ENCODE results near the gene ZNF827. TPM values are rescaled to one million over a fixed set of nuclear protein-coding genes. Genes with fewer than 3 reads are reported as not detected.
"Not testable (repeated sequence)": the region's sequence is repeated elsewhere in the genome, so short reads cannot be mapped to it uniquely, and the experiment has no call there.

ZNF827 gene
- total RNA-seq, 1 experiment from 2014 or later, result 9.2 TPM

DNA sequence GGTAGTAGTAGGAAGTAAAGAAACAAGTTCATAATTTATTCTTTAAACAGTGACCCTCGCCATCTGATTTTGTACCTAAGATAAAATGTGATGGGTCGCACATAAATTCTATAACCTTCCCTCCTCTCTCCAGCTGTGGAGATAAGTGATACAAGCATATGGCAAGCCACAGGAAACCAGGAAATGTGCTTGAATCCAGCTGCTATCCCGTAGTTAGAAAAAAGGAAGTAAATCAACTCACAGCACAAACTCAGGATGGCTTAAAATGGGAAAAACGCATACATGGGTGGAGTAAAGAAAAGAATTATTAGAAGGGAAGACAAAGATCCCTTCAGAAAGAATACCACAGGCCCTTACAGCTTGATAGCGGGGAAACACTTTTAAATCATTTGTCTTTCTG is 78.2 kb downstream of the ZNF827 start:
- no peak overlapping the region for H3K27ac ChIP-seq
- H3K4me1 ChIP-seq (replicated peaks), result no peaks in the 10 kb centered on the region
- DNase-seq (ENCODE audit: low read depth in 1 of 2, low spot score in 2 of 2), result no peak
- peaks cover 43% of the 10 kb centered on the region for H3K36me3 ChIP-seq
- no peak overlapping the region for H3K4me3 ChIP-seq
- H3K9me3 ChIP-seq (replicated peaks), result no peaks in the 10 kb centered on the region; the same call in 1 of the 2 replicates
- H3K27me3 ChIP-seq (replicated peaks), result no peaks in the 10 kb centered on the region

DNA sequence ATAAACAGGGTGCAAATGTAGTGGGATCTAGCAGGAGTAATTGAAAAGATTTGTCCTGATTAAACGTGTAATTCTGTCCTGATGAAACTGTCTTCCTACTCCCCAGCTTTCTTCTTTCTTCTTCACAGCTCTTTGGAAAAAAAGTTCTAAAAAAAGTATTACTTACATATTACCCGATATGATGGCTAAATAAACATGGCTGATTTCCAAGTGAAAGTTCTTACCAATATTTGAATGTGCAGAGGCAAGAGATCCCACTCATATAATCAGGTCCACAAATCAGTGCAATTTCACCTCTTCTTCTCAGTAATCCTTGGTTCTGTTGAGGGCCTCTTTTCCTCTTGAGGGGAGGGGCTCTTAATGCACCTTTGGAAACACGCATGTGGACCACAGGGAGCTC is 78.7 kb downstream of the ZNF827 start:
- Histone ChIP-seq H3K36me3 (peaks cover 43% of the 10 kb centered on the region), H3K27me3 (replicated peaks) (no peaks in the 10 kb centered on the region), H3K4me3 (no peak overlapping the region), H3K27ac (no peak overlapping the region), H3K9me3 (replicated peaks) (no peaks in the 10 kb centered on the region; the same call in 1 of the 2 replicates), H3K4me1 (replicated peaks) (no peaks in the 10 kb centered on the region)
- DNase-seq (ENCODE audit: low read depth in 1 of 2, low spot score in 2 of 2), result no peak

DNA sequence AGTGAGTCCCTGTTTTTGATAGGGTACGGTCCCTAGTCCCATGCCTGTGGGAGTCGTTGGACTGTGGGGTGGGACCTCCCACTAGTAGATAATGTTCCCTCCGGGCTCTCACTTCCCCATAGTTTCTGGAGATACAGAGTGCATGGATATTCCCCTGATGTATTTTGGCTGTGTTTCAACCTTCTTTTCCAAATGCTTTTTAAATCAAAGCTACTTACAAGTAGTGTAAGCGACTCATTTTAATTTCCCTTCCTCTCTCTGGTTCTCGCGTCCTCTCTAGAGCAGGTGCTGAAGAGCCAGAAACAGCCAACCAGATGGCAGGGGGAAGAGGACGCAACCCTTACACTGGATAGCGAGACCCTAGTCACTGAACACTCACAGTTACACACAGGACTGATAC is 79.2 kb downstream of the ZNF827 start:
- DNase-seq (ENCODE audit: low read depth in 1 of 2, low spot score in 2 of 2), result no peak
- H3K9me3 ChIP-seq (replicated peaks), result no peaks in the 10 kb centered on the region; the same call in 1 of the 2 replicates
- H3K4me3 ChIP-seq, result no peak overlapping the region
- no peak overlapping the region for H3K27ac ChIP-seq
- peaks cover 43% of the 10 kb centered on the region for H3K36me3 ChIP-seq
- H3K4me1 ChIP-seq (replicated peaks), result no peaks in the 10 kb centered on the region
- no peaks in the 10 kb centered on the region for H3K27me3 ChIP-seq (replicated peaks)

DNA sequence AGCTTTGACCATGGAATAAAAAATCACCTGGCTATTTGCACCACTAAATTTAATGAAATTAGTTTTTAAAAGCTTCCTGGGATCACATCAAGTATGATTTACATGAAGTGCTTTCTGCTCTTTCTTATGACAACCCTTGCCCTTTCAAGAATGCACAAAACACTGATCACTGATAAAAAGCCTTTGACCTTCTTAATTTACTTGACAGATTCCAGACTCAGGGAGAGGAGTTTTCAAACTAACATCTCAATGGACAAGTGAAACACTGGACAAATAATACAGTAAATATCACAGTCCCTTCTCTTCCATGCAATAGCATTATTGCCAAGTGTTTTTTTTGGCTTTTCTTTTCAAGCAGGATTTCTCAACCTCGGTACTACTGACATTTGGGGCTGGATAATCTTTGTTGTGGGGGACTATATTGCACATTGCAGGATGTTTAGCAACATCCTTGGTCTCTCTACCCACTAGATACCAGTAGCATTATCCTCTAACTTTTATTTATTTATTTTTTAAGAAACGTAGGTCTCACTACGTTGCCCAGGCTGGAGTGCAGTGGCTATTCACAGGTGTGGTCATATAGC is 86.3 kb downstream of the ZNF827 start:
- DNase-seq (ENCODE audit: low read depth in 1 of 2, low spot score in 2 of 2), result no peak
- no peak overlapping the region for H3K27ac ChIP-seq
- peaks cover 29% of the 10 kb centered on the region for H3K36me3 ChIP-seq
- no peaks in the 10 kb centered on the region for H3K4me1 ChIP-seq (replicated peaks)
- no peaks in the 10 kb centered on the region; the same call in 1 of the 2 replicates for H3K9me3 ChIP-seq (replicated peaks)
- no peaks in the 10 kb centered on the region for H3K27me3 ChIP-seq (replicated peaks)
- no peak overlapping the region for H3K4me3 ChIP-seq

DNA sequence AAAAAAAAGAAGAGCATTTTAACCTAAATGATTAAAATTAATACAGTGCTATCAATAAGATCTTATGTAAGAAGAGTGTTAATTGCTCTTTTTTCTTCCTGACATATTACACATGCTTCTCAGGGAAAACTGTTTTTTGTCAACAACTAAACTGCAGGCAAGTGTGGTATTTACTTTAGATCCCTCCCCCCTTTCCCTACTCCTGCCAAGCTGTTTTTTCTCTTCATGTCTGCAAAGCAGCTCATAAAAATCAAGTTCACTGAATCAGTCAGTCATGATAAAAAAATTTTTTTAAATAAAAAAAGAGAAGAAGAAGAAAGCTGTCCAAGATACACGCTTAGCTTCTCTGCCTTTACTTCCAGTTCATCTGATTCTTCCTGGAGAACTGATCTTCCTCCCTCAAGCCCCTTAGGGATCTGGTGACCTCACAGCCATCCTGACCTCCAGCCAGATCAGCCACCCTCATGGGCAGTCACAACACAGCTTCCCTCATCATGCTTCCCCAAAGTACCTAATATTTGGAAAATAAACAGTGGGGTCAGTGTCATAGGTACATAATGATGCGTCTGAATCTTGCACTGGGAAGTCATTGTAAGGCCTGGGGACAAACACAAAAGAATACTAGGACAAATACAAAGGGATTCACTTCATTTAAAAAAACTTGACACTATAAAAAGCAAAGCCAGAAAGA is 87.0 kb downstream of the ZNF827 start:
- no peak for DNase-seq (ENCODE audit: low read depth in 1 of 2, low spot score in 2 of 2)
- H3K27ac ChIP-seq, result no peak overlapping the region
- no peaks in the 10 kb centered on the region for H3K27me3 ChIP-seq (replicated peaks)

DNA sequence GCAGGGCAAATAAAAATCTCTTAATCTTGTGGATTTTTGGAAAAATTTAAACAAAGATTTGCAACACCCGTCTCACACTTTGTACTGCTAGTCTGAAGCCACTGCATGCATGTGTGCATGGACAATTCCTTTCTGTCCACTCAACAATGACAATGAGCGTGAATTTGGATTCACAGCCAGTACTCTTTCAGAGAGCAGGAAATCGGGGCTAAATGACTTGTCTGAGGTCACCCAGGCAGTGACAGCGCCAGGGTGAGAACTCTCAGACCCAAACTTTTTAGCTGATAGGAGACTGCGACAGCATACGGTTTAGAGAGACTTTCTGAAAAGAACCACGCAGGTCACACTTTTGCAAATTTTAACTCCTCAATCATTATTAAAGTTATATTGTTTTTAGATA is 90.9 kb downstream of the ZNF827 start:
- Histone ChIP-seq H3K9me3 (replicated peaks) (no peaks in the 10 kb centered on the region), H3K4me3 (no peak overlapping the region), H3K27ac (no peak overlapping the region), H3K27me3 (replicated peaks) (no peaks in the 10 kb centered on the region), H3K36me3 (peaks cover 41% of the 10 kb centered on the region), H3K4me1 (replicated peaks) (no peaks in the 10 kb centered on the region)
- no peak for DNase-seq (ENCODE audit: low read depth in 1 of 2, low spot score in 2 of 2)

More for the DNA sequence above, 87.0 kb downstream of the ZNF827 start:
- no peak overlapping the region for H3K4me3 ChIP-seq
- no peaks in the 10 kb centered on the region for H3K4me1 ChIP-seq (replicated peaks)
- H3K9me3 ChIP-seq (replicated peaks), result no peaks in the 10 kb centered on the region
- peaks cover 28% of the 10 kb centered on the region for H3K36me3 ChIP-seq

DNA sequence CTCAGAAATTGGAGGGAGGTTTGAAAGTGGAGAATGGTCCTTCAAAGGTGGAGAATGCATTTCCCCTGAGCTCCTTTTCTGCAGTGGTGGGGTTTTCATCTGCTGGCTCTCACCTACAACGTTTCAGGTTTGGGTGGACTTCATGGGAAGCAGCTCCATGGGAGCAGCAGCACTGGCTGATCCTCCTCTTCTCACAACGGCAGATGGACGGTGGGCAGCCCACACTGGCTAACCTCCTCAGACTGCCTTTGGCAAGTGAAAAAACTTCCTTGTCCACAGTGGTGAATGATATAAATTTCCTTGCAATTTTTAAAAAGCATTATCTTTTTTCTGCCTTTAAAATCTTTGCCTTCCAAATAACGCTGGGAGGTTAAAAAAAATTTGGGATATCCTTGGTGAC is 93.5 kb downstream of the ZNF827 start:
- peaks cover 56% of the 10 kb centered on the region for H3K36me3 ChIP-seq
- H3K9me3 ChIP-seq (replicated peaks), result no peaks in the 10 kb centered on the region
- H3K4me1 ChIP-seq (replicated peaks), result no peaks in the 10 kb centered on the region
- no peak overlapping the region for H3K27ac ChIP-seq
- H3K27me3 ChIP-seq (replicated peaks), result no peaks in the 10 kb centered on the region
- H3K4me3 ChIP-seq, result no peak overlapping the region
- DNase-seq (ENCODE audit: low read depth in 1 of 2, low spot score in 2 of 2), result no peak

DNA sequence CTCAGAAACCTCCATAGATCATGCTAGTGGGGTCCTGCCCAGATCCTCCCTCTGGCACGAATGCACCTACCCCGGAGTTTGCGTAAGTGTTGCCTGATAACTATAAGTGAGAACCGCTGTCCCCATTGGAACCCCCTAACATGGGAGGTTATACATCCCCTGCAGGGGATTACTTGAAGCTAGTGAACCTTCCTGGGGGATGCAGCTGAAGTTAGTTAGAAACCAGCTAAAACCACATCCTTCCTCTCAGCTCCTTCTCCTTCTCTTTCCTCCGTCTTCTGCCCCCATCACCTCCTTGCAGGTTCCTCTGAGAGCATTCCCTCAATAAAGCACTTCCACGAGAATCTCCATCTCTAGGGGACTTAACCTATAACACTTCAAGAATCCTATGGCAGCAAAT is 95.0 kb downstream of the ZNF827 start:
- peaks cover 61% of the 10 kb centered on the region for H3K36me3 ChIP-seq
- no peak overlapping the region for H3K27ac ChIP-seq
- H3K4me1 ChIP-seq (replicated peaks), result no peaks in the 10 kb centered on the region
- no peaks in the 10 kb centered on the region for H3K27me3 ChIP-seq (replicated peaks)
- no peaks in the 10 kb centered on the region for H3K9me3 ChIP-seq (replicated peaks)
- DNase-seq (ENCODE audit: low read depth in 1 of 2, low spot score in 2 of 2), result no peak
- H3K4me3 ChIP-seq, result no peak overlapping the region

DNA sequence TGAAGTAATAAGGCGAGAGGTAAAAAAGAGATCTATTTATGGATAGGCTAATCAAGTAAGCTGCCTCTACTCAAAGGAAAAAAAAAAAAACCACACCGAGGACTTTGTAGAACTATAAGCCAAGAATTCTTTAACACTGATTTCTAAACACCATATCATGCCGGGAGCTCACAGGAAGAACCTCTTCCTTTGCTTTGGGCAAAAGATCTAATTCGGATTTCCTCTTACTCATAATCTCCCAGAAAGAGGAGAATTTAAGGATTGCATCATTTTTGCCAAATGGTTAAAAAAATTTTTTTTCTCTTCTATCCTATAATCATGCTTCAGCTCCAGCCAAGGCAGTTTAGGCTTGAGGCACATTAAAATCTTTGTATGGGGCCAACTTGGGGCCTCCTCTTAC is 95.5 kb downstream of the ZNF827 start:
- Histone ChIP-seq H3K27me3 (replicated peaks) (no peaks in the 10 kb centered on the region), H3K36me3 (peaks cover 59% of the 10 kb centered on the region), H3K9me3 (replicated peaks) (no peaks in the 10 kb centered on the region), H3K4me1 (replicated peaks) (no peaks in the 10 kb centered on the region), H3K27ac (no peak overlapping the region), H3K4me3 (no peak overlapping the region)
- DNase-seq (ENCODE audit: low read depth in 1 of 2, low spot score in 2 of 2), result no peak

DNA sequence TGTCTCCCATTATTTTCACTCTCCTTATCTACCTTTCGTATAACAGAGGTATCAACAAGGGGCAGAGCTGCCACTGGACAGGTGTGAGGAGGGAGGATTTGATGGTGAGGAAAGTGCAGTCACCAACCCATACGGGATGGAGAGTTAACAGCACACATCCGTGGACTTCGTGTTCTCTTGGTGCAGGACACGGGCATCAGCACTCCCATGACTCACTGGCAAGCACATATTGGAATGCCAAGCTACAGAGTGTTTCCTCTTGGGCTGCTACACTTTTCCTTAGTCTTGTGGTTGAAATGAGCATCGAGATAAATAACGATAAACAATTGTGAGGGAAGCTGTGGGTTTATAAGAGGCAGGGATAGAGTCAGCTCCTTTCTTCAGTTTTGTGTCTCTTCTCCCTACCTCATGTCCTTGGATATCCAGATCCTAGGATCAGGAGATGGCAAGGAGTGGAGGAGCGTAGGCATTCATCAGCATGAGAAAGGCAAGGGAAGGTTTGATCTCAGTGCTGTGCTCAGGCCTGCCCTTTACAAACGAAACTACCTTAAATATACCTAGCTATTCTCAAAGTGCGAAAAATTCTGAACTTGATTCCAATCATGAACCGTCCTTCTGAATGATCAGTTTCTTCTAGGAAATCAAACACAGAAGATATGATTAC is 96.3 kb downstream of the ZNF827 start:
- Histone ChIP-seq H3K36me3 (peaks cover 54% of the 10 kb centered on the region), H3K27ac (no peak overlapping the region), H3K4me3 (no peak overlapping the region), H3K9me3 (replicated peaks) (no peaks in the 10 kb centered on the region), H3K27me3 (replicated peaks) (no peaks in the 10 kb centered on the region), H3K4me1 (replicated peaks) (no peaks in the 10 kb centered on the region)
- no peak for DNase-seq (ENCODE audit: low read depth in 1 of 2, low spot score in 2 of 2)

DNA sequence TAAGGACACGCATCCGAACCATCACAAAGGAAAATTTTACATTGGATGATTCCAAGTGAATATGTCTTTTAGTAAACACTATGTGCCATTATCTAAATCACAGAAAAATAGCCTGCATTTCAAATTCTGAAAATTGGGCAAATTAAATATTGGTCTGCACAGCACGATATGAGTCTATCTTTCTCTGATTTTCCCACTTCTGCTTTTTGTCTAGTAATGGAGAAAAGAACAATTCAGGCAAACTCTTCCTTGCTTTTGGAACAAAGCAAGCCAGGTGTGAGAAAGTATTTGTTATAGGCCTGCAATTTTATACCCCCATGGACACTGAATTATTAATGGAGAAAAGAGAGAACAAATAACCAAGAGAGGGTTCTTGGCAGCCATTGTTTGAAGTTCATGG is 97.8 kb downstream of the ZNF827 start:
- peaks cover 51% of the 10 kb centered on the region for H3K36me3 ChIP-seq
- H3K27ac ChIP-seq, result no peak overlapping the region
- H3K9me3 ChIP-seq (replicated peaks), result no peaks in the 10 kb centered on the region
- no peak for DNase-seq (ENCODE audit: low read depth in 1 of 2, low spot score in 2 of 2)
- H3K4me3 ChIP-seq, result no peak overlapping the region
- H3K4me1 ChIP-seq (replicated peaks), result no peaks in the 10 kb centered on the region
- H3K27me3 ChIP-seq (replicated peaks), result no peaks in the 10 kb centered on the region

DNA sequence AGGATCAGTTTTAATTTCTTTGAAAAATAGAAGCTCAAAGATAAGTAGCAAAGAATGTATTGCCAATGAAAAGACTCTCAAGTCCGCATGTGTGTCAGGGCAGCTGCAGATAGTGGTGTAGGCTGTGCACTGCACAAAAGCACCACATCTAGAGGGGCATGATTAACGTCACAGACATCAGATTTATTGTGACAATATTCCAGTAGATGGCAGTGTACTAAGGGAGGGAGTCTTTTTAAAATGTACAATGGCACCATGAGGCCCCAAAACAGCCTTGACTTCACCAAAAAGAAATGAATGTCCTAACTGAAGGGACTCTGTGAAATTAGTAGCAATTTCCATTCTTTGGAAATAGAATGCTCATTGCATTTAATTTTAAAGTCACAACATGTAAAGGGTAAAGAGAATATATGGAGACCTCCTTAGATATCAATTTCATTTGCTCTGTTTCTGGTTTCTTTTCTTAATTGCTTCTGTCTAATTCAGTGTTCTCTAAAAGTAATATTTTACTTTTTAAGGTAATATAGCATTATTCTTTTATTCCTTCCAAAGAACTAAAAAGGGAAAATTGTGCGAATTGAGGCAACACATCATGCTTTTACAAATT is 98.4 kb downstream of the ZNF827 start:
- peak in 1 of 2 experiments; percentile 54 for DNase-seq (ENCODE audit: low read depth in 1 of 2, low spot score in 2 of 2)
- H3K27ac ChIP-seq, result no peak overlapping the region

DNA sequence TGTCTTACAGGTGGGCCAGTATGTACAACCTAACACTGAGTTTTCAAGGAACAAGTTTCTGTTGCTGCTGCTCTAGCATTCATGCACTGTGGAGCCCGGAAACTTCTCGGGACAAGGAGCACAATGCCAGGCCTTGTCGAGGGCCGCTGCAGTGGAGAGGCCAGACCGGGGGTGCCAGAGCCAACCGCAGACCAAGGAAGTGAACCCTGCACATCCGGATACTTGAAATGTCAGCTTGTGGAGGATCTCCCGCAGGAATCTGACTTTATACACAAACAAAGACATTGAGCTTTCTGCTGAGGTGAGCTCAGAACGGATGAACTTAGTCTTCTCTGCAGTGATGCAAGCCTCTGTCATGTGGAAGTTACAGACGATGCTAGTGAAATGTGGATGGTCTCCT is 99.5 kb downstream of the ZNF827 start:
- no peak for DNase-seq (ENCODE audit: low read depth in 1 of 2, low spot score in 2 of 2)
- Histone ChIP-seq H3K27me3 (replicated peaks) (no peaks in the 10 kb centered on the region), H3K36me3 (peaks cover 42% of the 10 kb centered on the region), H3K4me1 (replicated peaks) (no peaks in the 10 kb centered on the region), H3K9me3 (replicated peaks) (no peaks in the 10 kb centered on the region), H3K4me3 (no peak overlapping the region), H3K27ac (0 out of 2 replicates have a peak overlapping the region, but pooled peaks have one; percentile 6)

More for the DNA sequence above, 98.4 kb downstream of the ZNF827 start:
- Histone ChIP-seq H3K36me3 (peaks cover 50% of the 10 kb centered on the region), H3K9me3 (replicated peaks) (no peaks in the 10 kb centered on the region), H3K4me1 (replicated peaks) (no peaks in the 10 kb centered on the region), H3K4me3 (no peak overlapping the region), H3K27me3 (replicated peaks) (no peaks in the 10 kb centered on the region)

DNA sequence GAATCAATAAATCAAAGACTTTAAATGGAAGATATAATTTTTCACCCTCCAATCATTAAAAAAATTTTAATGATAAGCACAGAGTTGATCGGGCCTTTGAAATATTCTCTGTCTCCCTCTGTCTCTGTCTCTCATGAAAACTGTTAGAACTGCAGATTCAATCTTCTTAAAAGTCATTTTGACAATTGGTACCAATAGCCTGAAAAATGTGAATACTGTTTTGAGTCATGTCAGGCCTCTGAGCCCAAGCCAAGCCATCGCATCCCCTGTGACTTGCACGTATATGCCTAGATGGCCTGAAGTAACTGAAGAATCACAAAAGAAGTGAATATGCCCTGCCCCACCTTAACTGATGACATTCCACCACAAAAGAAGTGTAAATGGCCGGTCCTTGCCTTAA is 106.2 kb downstream of the ZNF827 start:
- H3K27ac ChIP-seq; H3K27me3 ChIP-seq (replicated peaks); H3K9me3 ChIP-seq (replicated peaks); H3K36me3 ChIP-seq; H3K4me1 ChIP-seq (replicated peaks); H3K4me3 ChIP-seq; DNase-seq (ENCODE audit: low read depth in 1 of 2, low spot score in 2 of 2): not testable (repeated sequence)
